Epithelial cell of esophagus (primary cell): Measurements from ENCODE around the gene MLLT3.
"Not testable (repeated sequence)": the region's sequence is repeated elsewhere in the genome, so short reads cannot be mapped to it uniquely, and the experiment has no call there.

Experiments
- DNase-seq: peaks from one replicate; pipeline ENCODE4 v3.0.0; 2010; ENCODE audit warnings: low read depth
- H3K4me3 ChIP-seq: 2 replicates; pipeline ENCODE4 v1.5.1; 2011; ENCODE audit warnings: mild to moderate bottlenecking, low read length, control low read depth
- CTCF ChIP-seq: IDR thresholded peaks from 2 replicates; pipeline ENCODE4 v1.5.1; 2011; ENCODE audit warnings: low read depth, mild to moderate bottlenecking, low read length, control low read depth, inconsistent platforms; ENCODE audit not compliant: insufficient read depth; ENCODE audit errors: missing control alignments

The MLLT3 gene

GRCh38 chr9:20584968-20585643 is 37.2 kb downstream of the MLLT3 start:
- no peak for TF ChIP-seq CTCF
- DNase-seq = no peak
- H3K4me3 ChIP-seq = no peak overlapping the region

GRCh38 chr9:20583088-20583487 is 39.2 kb downstream of the MLLT3 start:
- H3K4me3 ChIP-seq, DNase-seq: not testable (repeated sequence)

- TF ChIP-seq CTCF = no peak
- no peak for DNase-seq
- H3K4me3 ChIP-seq = no peak overlapping the region
These were observed 40.1 kb downstream of the MLLT3 start for GRCh38 chr9:20582150-20582549.

GRCh38 chr9:20580673-20581072 is 41.6 kb downstream of the MLLT3 start:
- no peak overlapping the region for H3K4me3 ChIP-seq
- peak; percentile 56 for DNase-seq
- no peak for TF ChIP-seq CTCF

GRCh38 chr9:20579524-20580314 is 42.6 kb downstream of the MLLT3 start:
- no peak for TF ChIP-seq CTCF
- no peak overlapping the region for H3K4me3 ChIP-seq
- peak; percentile 34 for DNase-seq

- no peak for TF ChIP-seq CTCF
- DNase-seq = no peak
- no peak overlapping the region for H3K4me3 ChIP-seq
These were observed 49.3 kb downstream of the MLLT3 start for GRCh38 chr9:20573023-20573422.

- no peak for TF ChIP-seq CTCF
- H3K4me3 ChIP-seq = no peak overlapping the region
- DNase-seq = peak; percentile 64
These were observed 51.5 kb downstream of the MLLT3 start for GRCh38 chr9:20570756-20571155.
